ENCODE data around the gene ABCC2.

Gene ABCC2

GRCh38 chr10:99777918-99778714, 4.3 kb upstream of the ABCC2 start:
- DNase-seq: no peak

GRCh38 chr10:99779335-99779734, 3.1 kb upstream of the ABCC2 start:
- no peak for DNase-seq

GRCh38 chr10:99781734-99782429, 558 bp upstream of the ABCC2 start:
- no peak for DNase-seq

GRCh38 chr10:99784016-99784726, 1.7 kb downstream of the ABCC2 start:
- DNase-seq: no peak

- no peak for DNase-seq
Measured at GRCh38 chr10:99784727-99785441, 2.4 kb downstream of the ABCC2 start.

- no peak for DNase-seq
Measured at GRCh38 chr10:99785646-99786045, 3.2 kb downstream of the ABCC2 start.

- no peak for DNase-seq
Measured at GRCh38 chr10:99787311-99787710, 4.9 kb downstream of the ABCC2 start.

GRCh38 chr10:99787782-99788445, 5.5 kb downstream of the ABCC2 start:
- no peak for DNase-seq

GRCh38 chr10:99788598-99789256, 6.3 kb downstream of the ABCC2 start:
- DNase-seq: no peak

- no peak for DNase-seq
Measured at GRCh38 chr10:99791831-99792230, 9.4 kb downstream of the ABCC2 start.

GRCh38 chr10:99793819-99794218, 11.4 kb downstream of the ABCC2 start:
- no peak for DNase-seq

GRCh38 chr10:99796928-99797327, 14.5 kb downstream of the ABCC2 start:
- DNase-seq: no peak

GRCh38 chr10:99798031-99798430, 15.6 kb downstream of the ABCC2 start:
- DNase-seq: no peak

GRCh38 chr10:99798920-99799319, 16.5 kb downstream of the ABCC2 start:
- no peak for DNase-seq

- DNase-seq: no peak
Measured at GRCh38 chr10:99799613-99800012, 17.2 kb downstream of the ABCC2 start.

- no peak for DNase-seq
Measured at GRCh38 chr10:99804471-99804870, 22.0 kb downstream of the ABCC2 start.

GRCh38 chr10:99805190-99805589, 22.8 kb downstream of the ABCC2 start:
- no peak for DNase-seq

- no peak for DNase-seq
Measured at GRCh38 chr10:99806091-99806490, 23.7 kb downstream of the ABCC2 start.

- DNase-seq: no peak
Measured at GRCh38 chr10:99807786-99808185, 25.3 kb downstream of the ABCC2 start.

- DNase-seq: no peak
Measured at GRCh38 chr10:99808270-99808669, 25.8 kb downstream of the ABCC2 start.

- DNase-seq: no peak
Measured at GRCh38 chr10:99809481-99809880, 27.0 kb downstream of the ABCC2 start.
